Measurements from ENCODE around the gene PTH1R. TPM values are rescaled to one million over a fixed set of nuclear protein-coding genes. Genes with fewer than 3 reads are reported as not detected.

The PTH1R gene
- total RNA-seq, 4 donors from 2014 or later, result 1.8 to 5.4 (median 2.5) TPM

DNA sequence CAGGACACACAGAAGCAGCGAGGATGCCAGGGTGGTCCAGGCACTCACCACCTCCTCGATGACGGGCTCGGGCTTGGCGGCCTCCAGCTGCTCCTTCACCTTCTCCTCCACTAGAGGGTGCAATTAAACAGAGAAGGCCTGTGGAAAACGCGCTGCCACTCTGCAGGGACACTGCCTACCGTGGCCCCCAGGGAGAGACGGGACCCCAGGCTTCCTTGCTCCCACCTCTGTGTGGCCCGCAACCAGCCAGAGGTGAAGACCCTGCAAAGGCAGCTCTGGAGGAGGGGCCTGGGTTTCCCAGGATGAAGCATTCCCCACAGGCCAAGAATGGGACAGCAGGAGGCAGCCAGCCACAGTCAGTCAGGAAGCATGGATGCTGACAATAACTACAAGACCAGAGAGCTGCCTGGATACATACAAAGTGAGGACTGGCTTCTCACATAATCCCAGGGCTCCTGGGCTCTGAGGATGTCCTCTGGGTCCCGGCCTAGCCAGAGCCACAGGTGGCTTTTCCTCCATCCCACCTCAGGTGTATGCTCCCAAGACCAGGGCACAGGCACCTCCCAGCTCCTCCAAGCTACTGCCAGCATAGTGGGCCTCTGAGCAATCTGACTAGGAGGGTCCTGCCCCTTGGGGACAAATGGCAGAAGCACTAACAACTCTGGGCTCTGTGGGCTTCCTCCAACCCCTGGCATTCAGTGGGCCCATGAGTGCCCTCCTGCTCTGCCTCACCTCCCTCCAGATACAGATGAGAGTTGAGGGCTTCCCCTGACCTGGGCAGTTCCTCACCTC, 46.2 kb downstream of the PTH1R start:
- intact Hi-C loops (cut with DNase I; ENCODE audit: low total_unique reads), result no loop called here
- no peak for DNase-seq (ENCODE audit: low spot score in 2 of 2)
- TF ChIP-seq POLR2A (IDR thresholded peaks at IDR 0.05), result no peak
- TF ChIP-seq, protein P1, sequence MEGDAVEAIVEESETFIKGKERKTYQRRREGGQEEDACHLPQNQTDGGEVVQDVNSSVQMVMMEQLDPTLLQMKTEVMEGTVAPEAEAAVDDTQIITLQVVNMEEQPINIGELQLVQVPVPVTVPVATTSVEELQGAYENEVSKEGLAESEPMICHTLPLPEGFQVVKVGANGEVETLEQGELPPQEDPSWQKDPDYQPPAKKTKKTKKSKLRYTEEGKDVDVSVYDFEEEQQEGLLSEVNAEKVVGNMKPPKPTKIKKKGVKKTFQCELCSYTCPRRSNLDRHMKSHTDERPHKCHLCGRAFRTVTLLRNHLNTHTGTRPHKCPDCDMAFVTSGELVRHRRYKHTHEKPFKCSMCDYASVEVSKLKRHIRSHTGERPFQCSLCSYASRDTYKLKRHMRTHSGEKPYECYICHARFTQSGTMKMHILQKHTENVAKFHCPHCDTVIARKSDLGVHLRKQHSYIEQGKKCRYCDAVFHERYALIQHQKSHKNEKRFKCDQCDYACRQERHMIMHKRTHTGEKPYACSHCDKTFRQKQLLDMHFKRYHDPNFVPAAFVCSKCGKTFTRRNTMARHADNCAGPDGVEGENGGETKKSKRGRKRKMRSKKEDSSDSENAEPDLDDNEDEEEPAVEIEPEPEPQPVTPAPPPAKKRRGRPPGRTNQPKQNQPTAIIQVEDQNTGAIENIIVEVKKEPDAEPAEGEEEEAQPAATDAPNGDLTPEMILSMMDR (IDR thresholded peaks at IDR 0.05), result no peak
- WGBS, 2 donors, result 61 to 67% methylated on average over 9 to 11 of the region's 11 CpGs
- no peak overlapping the region for H3K4me3 ChIP-seq (ENCODE audit: low read depth, poor library complexity, severe bottlenecking)

DNA sequence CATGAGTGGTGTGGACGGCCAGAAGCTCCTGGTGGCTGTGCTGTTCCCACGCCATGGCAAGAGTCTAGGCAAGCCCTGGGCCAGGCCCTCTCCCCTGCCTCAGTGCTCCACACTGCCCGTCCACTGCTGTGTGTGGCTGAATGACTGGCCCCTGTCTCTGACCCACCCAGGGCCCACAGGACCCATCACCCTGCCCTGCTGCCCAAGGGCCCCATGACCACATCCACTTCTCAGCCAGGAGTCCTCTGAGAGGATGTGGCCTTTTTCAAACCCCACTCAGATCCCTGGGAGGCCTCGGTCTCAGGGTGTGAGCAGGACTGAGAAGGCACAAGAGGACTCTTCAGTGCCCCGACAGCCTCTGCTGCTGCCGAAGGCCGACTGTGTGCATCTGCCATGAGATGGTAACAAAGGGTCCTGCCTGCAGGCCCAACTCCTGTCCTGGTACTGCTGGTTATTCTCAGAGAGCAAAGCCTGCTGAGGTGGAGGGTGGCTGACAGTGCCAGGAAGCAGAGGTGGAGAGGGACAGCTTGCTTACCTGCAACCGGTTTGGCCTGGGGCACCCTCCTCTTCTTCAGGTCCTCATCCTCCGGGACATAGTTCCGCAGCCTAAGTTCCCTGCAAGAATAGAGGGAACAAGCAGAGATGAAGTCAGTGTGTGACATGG, 47.5 kb downstream of the PTH1R start:
- no peak overlapping the region for H3K4me3 ChIP-seq (ENCODE audit: low read depth, poor library complexity, severe bottlenecking)
- 90 to 91% methylated on average over 10 of the region's 10 CpGs for WGBS, 2 donors
- TF ChIP-seq, protein P1 (IDR thresholded peaks at IDR 0.05), result no peak
- TF ChIP-seq POLR2A (IDR thresholded peaks at IDR 0.05), result no peak
- intact Hi-C loops (cut with DNase I; ENCODE audit: low total_unique reads), result loop anchor here (5.0 kb wide), 1 partner anchor 77 kb away; no protein-coding TSS in a partner anchor
- DNase-seq (ENCODE audit: low spot score in 2 of 2), result no peak

DNA sequence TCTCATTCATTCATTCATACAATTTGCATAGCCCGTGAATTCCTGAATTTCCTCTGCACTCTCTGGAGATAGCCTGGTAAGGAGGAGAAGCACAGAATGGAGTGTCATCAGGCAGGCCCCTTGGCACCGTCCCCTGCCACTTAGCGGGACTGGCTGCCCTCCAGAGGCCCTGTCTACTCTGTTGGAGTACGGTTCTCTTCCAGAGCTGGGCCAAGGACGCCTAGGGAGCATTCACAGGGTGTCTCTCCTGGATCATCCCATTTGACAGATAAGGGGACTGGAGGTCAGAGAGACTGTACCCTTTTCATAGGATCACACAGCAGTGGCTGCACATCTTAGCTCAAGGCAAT, 48.0 kb downstream of the PTH1R start:
- no peak for DNase-seq (ENCODE audit: low spot score in 2 of 2)
- intact Hi-C loops (cut with DNase I; ENCODE audit: low total_unique reads), result loop anchor here (5.0 kb wide), 1 partner anchor 77 kb away; no protein-coding TSS in a partner anchor
- TF ChIP-seq POLR2A (IDR thresholded peaks at IDR 0.05), result no peak
- TF ChIP-seq, protein P1 (IDR thresholded peaks at IDR 0.05), result no peak
- WGBS, 2 donors, result 52 to 62% methylated on average over 5 of the region's 5 CpGs
- no peak overlapping the region for H3K4me3 ChIP-seq (ENCODE audit: low read depth, poor library complexity, severe bottlenecking)

DNA sequence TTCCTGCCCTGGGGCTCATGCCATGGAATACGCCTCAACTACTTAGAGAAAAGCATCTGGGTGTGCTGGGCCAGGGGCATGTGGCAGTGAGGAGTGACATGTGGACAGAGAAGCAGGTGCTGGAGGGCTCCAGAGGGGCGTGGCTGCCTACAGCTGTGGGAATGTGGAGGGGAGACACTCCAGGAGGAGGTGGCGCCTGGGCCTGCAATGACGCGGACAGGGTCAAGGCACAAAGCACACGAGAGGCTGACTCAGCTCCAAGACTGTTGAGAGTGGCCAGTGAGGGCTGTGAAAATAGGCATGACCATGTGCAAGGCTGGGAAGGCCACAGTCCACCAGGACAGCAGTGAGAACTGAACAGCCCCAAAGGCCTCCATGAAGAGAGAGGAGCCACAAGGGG, 48.5 kb downstream of the PTH1R start:
- no peak for DNase-seq (ENCODE audit: low spot score in 2 of 2)
- TF ChIP-seq, protein P1 (IDR thresholded peaks at IDR 0.05), result no peak
- TF ChIP-seq POLR2A (IDR thresholded peaks at IDR 0.05), result no peak
- no peak overlapping the region for H3K4me3 ChIP-seq (ENCODE audit: low read depth, poor library complexity, severe bottlenecking)
- intact Hi-C loops (cut with DNase I; ENCODE audit: low total_unique reads), result loop anchor here (5.0 kb wide), 1 partner anchor 76 kb away; no protein-coding TSS in a partner anchor
- WGBS, 2 donors, result 62 to 75% methylated on average over 6 of the region's 6 CpGs

DNA sequence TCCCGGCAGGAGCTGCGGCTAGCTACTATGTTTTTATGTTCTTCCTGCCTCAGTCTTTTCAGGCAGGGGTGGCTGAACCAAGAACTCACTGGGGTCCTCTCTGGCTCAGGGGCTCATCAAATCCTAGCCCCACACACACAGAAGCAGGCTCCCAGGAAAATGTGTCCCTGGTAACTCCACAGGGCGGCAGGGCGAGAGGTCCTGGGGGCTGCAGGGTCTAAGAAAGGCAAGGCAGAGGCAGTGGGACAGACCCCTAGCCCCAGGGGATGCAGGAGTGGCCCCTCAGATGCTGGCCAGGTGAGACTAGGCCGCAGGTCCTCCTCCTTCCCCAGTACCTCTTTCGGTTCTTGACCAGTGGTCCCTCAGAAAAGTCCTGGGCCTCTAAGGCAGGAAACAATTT, 48.9 kb downstream of the PTH1R start:
- intact Hi-C loops (cut with DNase I; ENCODE audit: low total_unique reads), result loop anchor here (5.0 kb wide), 1 partner anchor 76 kb away; no protein-coding TSS in a partner anchor
- no peak for DNase-seq (ENCODE audit: low spot score in 2 of 2)
- 88 to 93% methylated on average over 6 of the region's 6 CpGs for WGBS, 2 donors
- no peak overlapping the region for H3K4me3 ChIP-seq (ENCODE audit: low read depth, poor library complexity, severe bottlenecking)
- no peak for TF ChIP-seq POLR2A (IDR thresholded peaks at IDR 0.05)
- TF ChIP-seq, protein P1 (IDR thresholded peaks at IDR 0.05), result no peak
